ENCODE data around the gene HPSE2. TPM values are rescaled to one million over a fixed set of nuclear protein-coding genes. Genes with fewer than 3 reads are reported as not detected.
A peak's percentile ranks its signal among the peaks of the same experiment; 100 is the strongest.

The HPSE2 gene
- total and polyA plus RNA-seq, 2 donors (not counting 1 experiment from before 2014, with no cell fraction given) = not detected

DNA sequence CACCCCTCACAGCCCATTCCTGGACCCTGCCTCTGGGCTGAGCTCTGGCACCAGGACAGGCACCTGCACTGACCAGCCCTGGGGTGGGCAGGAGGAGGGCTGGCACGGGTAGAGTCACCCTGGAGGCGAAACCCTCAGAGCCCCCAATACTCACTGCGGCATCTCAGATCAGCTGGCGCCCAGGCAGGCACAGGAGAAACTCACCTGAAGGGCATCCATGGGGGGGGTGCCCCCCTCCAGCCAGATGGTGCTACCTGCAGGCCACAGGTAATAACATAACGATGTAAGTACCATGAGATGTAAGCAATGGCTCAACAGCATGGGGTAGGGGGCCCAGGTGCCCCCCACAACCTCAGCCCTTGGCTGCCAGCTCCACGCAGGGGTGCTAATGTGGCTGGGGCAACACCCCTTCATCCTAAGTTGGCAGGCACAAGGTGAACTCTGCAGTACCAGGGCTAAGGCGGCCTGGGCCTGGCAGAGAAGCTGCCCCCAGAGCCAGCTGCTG lies 808.6 kb downstream of the HPSE2 start:
- Histone ChIP-seq H3K9ac (ENCODE audit: low read length) (no peak overlapping the region), H3K27me3 (replicated peaks in 1 of 4; ENCODE audit: control extremely low read depth in 1 of 4, control insufficient read depth in 3 of 4, insufficient read depth in 4 of 4, low read length in 3 of 4) (no peaks in the 10 kb centered on the region), H3K4me1 (ENCODE audit: control insufficient read depth in 2 of 2, insufficient read depth in 2 of 2, low read length in 2 of 2) (no peaks in the 10 kb centered on the region), H2AFZ (ENCODE audit: insufficient read depth, low read depth, low read length, poor library complexity, severe bottlenecking) (no peak overlapping the region), H4K20me1 (ENCODE audit: control insufficient read depth, insufficient read depth, low read length, poor library complexity, severe bottlenecking) (peaks cover 8% of the 10 kb centered on the region), H3K79me2 (ENCODE audit: control insufficient read depth, insufficient read depth, low read length) (no peaks in the 10 kb centered on the region), H3K9me3 (ENCODE audit: control extremely low read depth in 1 of 3, control insufficient read depth in 2 of 3, insufficient read depth in 1 of 3, low read length in 2 of 3) (peaks cover 0 to 3% (median 2%) of the 10 kb centered on the region in 3 donors), H3K36me3 (replicated peaks in 1 of 2; ENCODE audit: control extremely low read depth in 1 of 2, control insufficient read depth in 1 of 2, extremely low read depth in 1 of 2, insufficient read depth in 2 of 2, low read length in 1 of 2) (peaks cover 17 to 73% of the 10 kb centered on the region in 2 experiments), H3K27ac (ENCODE audit: low read length in 2 of 2) (no peak overlapping the region), H3K4me2 (replicated peaks; ENCODE audit: low read depth, low read length, poor library complexity, severe bottlenecking) (no peak overlapping the region), H3K4me3 (ENCODE audit: control extremely low read depth in 1 of 5, extremely low read depth in 1 of 5, insufficient read depth in 1 of 5, low read depth in 2 of 5, low read length in 4 of 5) (no peak overlapping the region)
- no peak for ATAC-seq (ENCODE audit: low read depth)
- no peaks in the 10 kb centered on the region for H3K4me1 Mint-ChIP-seq
- 96% methylated on average over 5 of the region's 7 CpGs for WGBS (ENCODE audit: insufficient coverage)
- no peak for DNase-seq
- no peak overlapping the region for H3K4me3 Mint-ChIP-seq
- CTCF ChIA-PET = interaction anchor here (2.0 to 5.0 kb wide), 2 partner anchors 9 to 10 kb away, joined by 4 to 20 read pairs; no protein-coding TSS in a partner anchor
- no peaks in the 10 kb centered on the region for H3K27me3 Mint-ChIP-seq
- POLR2A ChIA-PET = no interaction called here
- H3K27ac Mint-ChIP-seq = no peak overlapping the region
- peaks cover 3% of the 10 kb centered on the region for H3K9me3 Mint-ChIP-seq (ENCODE audit: insufficient read depth)
- intact Hi-C loops (cut with micrococcal nuclease) = no loop called here
- TF ChIP-seq, protein P1, sequence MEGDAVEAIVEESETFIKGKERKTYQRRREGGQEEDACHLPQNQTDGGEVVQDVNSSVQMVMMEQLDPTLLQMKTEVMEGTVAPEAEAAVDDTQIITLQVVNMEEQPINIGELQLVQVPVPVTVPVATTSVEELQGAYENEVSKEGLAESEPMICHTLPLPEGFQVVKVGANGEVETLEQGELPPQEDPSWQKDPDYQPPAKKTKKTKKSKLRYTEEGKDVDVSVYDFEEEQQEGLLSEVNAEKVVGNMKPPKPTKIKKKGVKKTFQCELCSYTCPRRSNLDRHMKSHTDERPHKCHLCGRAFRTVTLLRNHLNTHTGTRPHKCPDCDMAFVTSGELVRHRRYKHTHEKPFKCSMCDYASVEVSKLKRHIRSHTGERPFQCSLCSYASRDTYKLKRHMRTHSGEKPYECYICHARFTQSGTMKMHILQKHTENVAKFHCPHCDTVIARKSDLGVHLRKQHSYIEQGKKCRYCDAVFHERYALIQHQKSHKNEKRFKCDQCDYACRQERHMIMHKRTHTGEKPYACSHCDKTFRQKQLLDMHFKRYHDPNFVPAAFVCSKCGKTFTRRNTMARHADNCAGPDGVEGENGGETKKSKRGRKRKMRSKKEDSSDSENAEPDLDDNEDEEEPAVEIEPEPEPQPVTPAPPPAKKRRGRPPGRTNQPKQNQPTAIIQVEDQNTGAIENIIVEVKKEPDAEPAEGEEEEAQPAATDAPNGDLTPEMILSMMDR (IDR thresholded peaks at IDR 0.05) = no peak
- TF ChIP-seq EZH2 (IDR thresholded peaks at IDR 0.05; ENCODE audit: borderline replicate concordance, insufficient read depth, low read depth, low read length, poor library complexity, severe bottlenecking) = no peak

DNA sequence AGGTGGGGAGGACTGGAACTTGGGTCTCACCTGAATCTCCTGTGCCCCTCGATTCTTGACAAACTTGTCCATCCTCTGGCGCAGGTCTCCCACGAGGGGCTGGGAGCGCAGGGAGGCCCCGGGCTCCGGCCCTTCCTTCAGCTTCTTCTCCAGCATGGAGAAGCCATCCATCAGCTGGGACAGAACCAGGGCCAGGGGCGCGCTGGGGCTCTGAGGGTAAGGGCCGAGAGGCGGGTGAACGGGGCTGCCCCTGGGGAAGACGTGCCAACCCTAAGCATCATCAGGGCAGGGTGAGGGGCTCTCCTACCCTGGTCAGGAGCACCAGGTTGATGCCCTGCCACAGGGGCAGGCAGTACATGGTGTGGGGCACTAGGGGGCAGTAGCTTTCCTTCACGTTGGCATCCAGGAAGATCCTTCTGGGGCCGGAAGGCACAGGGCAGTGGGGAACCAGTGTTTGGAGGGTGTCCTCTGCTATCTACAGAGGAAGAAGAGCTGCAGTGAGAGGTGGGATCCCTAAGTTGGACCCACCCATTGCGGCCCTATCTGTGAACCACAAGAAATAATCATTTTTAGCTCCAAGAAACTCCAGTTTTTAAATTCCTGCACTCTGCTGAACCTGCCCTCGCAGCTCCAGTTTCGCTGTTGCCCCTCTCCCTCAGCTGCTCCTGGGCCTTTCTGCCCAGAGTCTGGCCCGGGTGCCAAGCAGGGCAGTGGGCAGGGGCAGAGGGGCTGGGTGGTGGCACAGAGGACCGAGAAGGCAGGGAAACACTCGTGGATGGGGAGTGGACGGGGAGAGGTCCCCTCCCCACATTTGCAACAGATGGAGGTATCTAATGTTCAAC lies 809.9 kb downstream of the HPSE2 start:
- Histone ChIP-seq H3K9ac (ENCODE audit: low read length) (no peak overlapping the region), H3K27ac (ENCODE audit: low read length in 2 of 2) (no peak overlapping the region), H3K4me2 (replicated peaks; ENCODE audit: low read depth, low read length, poor library complexity, severe bottlenecking) (no peak overlapping the region), H2AFZ (ENCODE audit: insufficient read depth, low read depth, low read length, poor library complexity, severe bottlenecking) (no peak overlapping the region), H3K79me2 (ENCODE audit: control insufficient read depth, insufficient read depth, low read length) (no peaks in the 10 kb centered on the region), H4K20me1 (ENCODE audit: control insufficient read depth, insufficient read depth, low read length, poor library complexity, severe bottlenecking) (no peaks in the 10 kb centered on the region), H3K36me3 (replicated peaks in 1 of 2; ENCODE audit: control extremely low read depth in 1 of 2, control insufficient read depth in 1 of 2, extremely low read depth in 1 of 2, insufficient read depth in 2 of 2, low read length in 1 of 2) (peaks cover 6 to 65% of the 10 kb centered on the region in 2 experiments), H3K9me3 (ENCODE audit: control extremely low read depth in 1 of 3, control insufficient read depth in 2 of 3, insufficient read depth in 1 of 3, low read length in 2 of 3) (no peaks in the 10 kb centered on the region), H3K27me3 (replicated peaks in 1 of 4; ENCODE audit: control extremely low read depth in 1 of 4, control insufficient read depth in 3 of 4, insufficient read depth in 4 of 4, low read length in 3 of 4) (no peaks in the 10 kb centered on the region), H3K4me1 (ENCODE audit: control insufficient read depth in 2 of 2, insufficient read depth in 2 of 2, low read length in 2 of 2) (no peaks in the 10 kb centered on the region), H3K4me3 (ENCODE audit: control extremely low read depth in 1 of 5, extremely low read depth in 1 of 5, insufficient read depth in 1 of 5, low read depth in 2 of 5, low read length in 4 of 5) (no peak overlapping the region)
- no peak overlapping the region for H3K4me3 Mint-ChIP-seq
- intact Hi-C loops (cut with micrococcal nuclease) = no loop called here
- DNase-seq = peak; percentile 60
- WGBS (ENCODE audit: insufficient coverage) = 88% methylated on average over 16 of the region's 21 CpGs
- CTCF ChIA-PET = interaction anchor here (0.5 to 5.0 kb wide), 11 partner anchors 8 to 821 kb away, joined by 3 to 20 read pairs (median 4); no protein-coding TSS in a partner anchor
- no peaks in the 10 kb centered on the region for H3K9me3 Mint-ChIP-seq (ENCODE audit: insufficient read depth)
- TF ChIP-seq, protein P1 (IDR thresholded peaks at IDR 0.05) = peak; percentile 87
- TF ChIP-seq EZH2 (IDR thresholded peaks at IDR 0.05; ENCODE audit: borderline replicate concordance, insufficient read depth, low read depth, low read length, poor library complexity, severe bottlenecking) = no peak
- ATAC-seq (ENCODE audit: low read depth) = peak; percentile 73
- POLR2A ChIA-PET = no interaction called here
- H3K4me1 Mint-ChIP-seq = peaks cover 2% of the 10 kb centered on the region
- no peak overlapping the region for H3K27ac Mint-ChIP-seq
- no peaks in the 10 kb centered on the region for H3K27me3 Mint-ChIP-seq
